ENCODE results near the gene UVRAG.

GRCh38 chr11:76140912-76141574 is 326.0 kb downstream of the UVRAG start:
- no peak for TF ChIP-seq CTCF (IDR thresholded peaks at IDR 0.05; ENCODE audit: insufficient read depth, low read length, poor library complexity, severe bottlenecking)
- no peak for TF ChIP-seq EZH2phosphoT487 (conservative IDR thresholded peaks at IDR 0.05; ENCODE audit: low read length)
